Colonic mucosa (tissue), 4 donors: ENCODE measurements around the gene PINLYP. TPM values are rescaled to one million over a fixed set of nuclear protein-coding genes. Genes with fewer than 3 reads are reported as not detected.

ENCODE experiments used
- DNase-seq: peaks from one replicate; pipeline ENCODE4 v3.0.0-alpha.2; 2020
- H3K27ac ChIP-seq: fragments of 200-600 bp; one replicate; pipeline ENCODE4 v1.8.0; 2021
- H3K27me3 ChIP-seq: fragments of 200-600 bp; one replicate; pipeline ENCODE4 v1.8.0; 2021
- H3K36me3 ChIP-seq: fragments of 200-600 bp; one replicate; pipeline ENCODE4 v1.8.0; 2021
- H3K4me1 ChIP-seq: fragments of 200-600 bp; one replicate; pipeline ENCODE4 v1.8.0; 2021; ENCODE audit warnings: mild to moderate bottlenecking
- H3K4me3 ChIP-seq: fragments of 200-600 bp; one replicate; pipeline ENCODE4 v1.8.0; 2021
- H3K9ac ChIP-seq, 2 donors: one replicate each; pipeline ENCODE4 v1.7.0; 2013; ENCODE audit warnings: control low read depth in 2 of 2, low read depth in 2 of 2, low read length in 2 of 2
- H3K9me3 ChIP-seq: fragments of 200-600 bp; one replicate; pipeline ENCODE4 v1.8.0; 2021
- intact Hi-C: fragments of 100-400 bp; cut with DNase I; formaldehyde crosslinking; loops from one replicate; pipeline ENCODE4 v1.14.1; 2022
- total RNA-seq, 2 donors: library from RNA; stranded (reverse); fragmentation: NEBNext Ultra II Directional in 1 of 2; extraction: Animal tissue kit (Norgen Biotek cat#: 25700) in 1 of 2; gene quantifications; one replicate each; pipeline ENCODE4 v1.2.1, GENCODE V29; 2021
- TF ChIP-seq, protein P1 (sequence below): fragments of 200-600 bp; IDR thresholded peaks from one replicate; pipeline ENCODE4 v1.8.0; 2022; ENCODE audit warnings: antibody characterized with exemption, mild to moderate bottlenecking
- donor health status: healthy.
- donor health status: DM: no; HTN: no; CAD: no.
- donor health status: DM: no; HTN: no; CAD: no.

The PINLYP gene
- total RNA-seq, 2 donors from 2014 or later, result 0.52 to 2.4 TPM

DNA sequence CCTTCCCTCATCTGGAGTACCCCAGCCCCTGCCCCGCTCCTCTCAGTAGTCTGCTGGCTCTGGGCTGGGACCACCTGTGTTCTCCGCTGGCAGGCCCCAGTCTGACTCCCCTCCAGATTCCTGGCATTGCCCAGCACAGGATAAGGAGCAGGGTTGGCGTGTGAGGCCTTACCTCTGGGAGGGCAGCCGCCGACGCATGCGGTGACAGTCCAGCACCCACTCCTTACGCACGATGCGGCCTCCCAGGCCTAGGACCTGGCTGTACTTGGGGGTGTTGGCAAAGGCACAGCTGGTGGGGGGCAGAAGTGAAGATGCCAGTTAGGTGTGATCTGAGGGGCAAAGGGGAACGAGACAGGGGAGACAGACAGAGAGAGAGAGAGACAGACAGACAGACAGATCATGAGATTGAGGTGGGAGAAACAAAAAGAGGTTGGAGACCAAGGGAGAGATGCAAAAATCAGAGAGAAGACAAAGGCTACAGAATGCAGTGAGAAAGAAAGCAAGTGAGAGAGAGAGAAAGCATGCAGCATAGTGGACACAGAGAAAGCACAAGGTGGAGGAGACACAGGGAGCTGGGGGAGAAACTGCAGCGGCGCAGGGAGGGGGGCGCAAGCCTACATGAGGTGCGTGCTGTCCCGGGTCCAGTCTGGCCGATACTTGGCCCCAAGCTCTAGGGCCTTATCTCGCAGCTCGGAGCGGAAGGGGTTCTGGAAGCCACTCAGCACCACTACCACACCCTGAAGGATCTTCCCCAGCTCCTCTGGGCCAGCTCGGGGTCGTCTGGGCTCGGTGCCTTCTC lies 24.0 kb upstream of the PINLYP start:
- Histone ChIP-seq H3K4me1 (no peaks in the 10 kb centered on the region), H3K27me3 (no peaks in the 10 kb centered on the region), H3K36me3 (peaks cover 5% of the 10 kb centered on the region), H3K9ac (no peak overlapping the region), H3K27ac (no peak overlapping the region), H3K9me3 (no peaks in the 10 kb centered on the region), H3K4me3 (no peak overlapping the region)
- TF ChIP-seq, protein P1, sequence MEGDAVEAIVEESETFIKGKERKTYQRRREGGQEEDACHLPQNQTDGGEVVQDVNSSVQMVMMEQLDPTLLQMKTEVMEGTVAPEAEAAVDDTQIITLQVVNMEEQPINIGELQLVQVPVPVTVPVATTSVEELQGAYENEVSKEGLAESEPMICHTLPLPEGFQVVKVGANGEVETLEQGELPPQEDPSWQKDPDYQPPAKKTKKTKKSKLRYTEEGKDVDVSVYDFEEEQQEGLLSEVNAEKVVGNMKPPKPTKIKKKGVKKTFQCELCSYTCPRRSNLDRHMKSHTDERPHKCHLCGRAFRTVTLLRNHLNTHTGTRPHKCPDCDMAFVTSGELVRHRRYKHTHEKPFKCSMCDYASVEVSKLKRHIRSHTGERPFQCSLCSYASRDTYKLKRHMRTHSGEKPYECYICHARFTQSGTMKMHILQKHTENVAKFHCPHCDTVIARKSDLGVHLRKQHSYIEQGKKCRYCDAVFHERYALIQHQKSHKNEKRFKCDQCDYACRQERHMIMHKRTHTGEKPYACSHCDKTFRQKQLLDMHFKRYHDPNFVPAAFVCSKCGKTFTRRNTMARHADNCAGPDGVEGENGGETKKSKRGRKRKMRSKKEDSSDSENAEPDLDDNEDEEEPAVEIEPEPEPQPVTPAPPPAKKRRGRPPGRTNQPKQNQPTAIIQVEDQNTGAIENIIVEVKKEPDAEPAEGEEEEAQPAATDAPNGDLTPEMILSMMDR, result no peak
- intact Hi-C loops, result no loop called here
- no peak for DNase-seq

DNA sequence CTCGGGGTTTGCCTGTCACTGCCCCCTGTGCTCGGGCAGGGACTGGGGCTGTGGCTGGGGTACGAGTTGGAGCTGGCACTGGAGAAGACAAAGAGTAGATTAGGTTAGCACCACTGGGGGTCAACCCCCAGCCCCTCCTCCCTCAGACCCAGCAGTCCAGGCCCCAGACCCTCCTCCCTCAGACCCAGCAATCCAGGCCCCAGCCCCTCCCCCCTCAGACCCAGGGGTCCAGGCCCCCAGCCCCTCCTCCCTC lies 23.5 kb upstream of the PINLYP start:
- no peaks in the 10 kb centered on the region for H3K27me3 ChIP-seq
- no peaks in the 10 kb centered on the region for H3K4me1 ChIP-seq
- H3K36me3 ChIP-seq, result peaks cover 5% of the 10 kb centered on the region
- DNase-seq, result no peak
- TF ChIP-seq, protein P1, result no peak
- H3K4me3 ChIP-seq, result no peak overlapping the region
- H3K9ac ChIP-seq, result no peak overlapping the region
- intact Hi-C loops, result no loop called here
- no peak overlapping the region for H3K27ac ChIP-seq
- H3K9me3 ChIP-seq, result no peaks in the 10 kb centered on the region

DNA sequence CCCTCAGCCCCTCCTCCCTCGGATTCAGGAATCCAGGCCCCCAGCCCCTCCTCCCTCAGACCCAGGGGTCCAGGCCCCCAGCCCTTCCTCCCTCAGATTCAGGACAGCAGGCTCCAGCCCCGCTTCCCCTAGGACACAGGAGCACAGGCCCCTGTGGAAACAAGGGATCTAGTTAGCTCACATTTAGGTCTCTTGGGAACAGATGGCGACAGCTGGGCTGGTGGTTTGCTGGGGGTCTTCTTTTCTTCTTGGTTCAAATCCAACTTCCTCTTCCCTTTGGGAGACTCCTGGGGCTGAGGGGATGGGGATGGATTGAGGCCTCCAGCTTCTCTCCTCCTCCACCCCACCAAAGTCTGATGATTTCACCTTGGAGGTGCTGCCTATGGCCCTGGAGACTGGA lies 23.0 kb upstream of the PINLYP start:
- Histone ChIP-seq H3K9me3 (no peaks in the 10 kb centered on the region), H3K9ac (no peak overlapping the region), H3K4me3 (no peak overlapping the region), H3K27ac (no peak overlapping the region), H3K36me3 (peaks cover 5% of the 10 kb centered on the region), H3K27me3 (no peaks in the 10 kb centered on the region), H3K4me1 (no peaks in the 10 kb centered on the region)
- no peak for DNase-seq
- TF ChIP-seq, protein P1, result no peak
- intact Hi-C loops, result no loop called here

DNA sequence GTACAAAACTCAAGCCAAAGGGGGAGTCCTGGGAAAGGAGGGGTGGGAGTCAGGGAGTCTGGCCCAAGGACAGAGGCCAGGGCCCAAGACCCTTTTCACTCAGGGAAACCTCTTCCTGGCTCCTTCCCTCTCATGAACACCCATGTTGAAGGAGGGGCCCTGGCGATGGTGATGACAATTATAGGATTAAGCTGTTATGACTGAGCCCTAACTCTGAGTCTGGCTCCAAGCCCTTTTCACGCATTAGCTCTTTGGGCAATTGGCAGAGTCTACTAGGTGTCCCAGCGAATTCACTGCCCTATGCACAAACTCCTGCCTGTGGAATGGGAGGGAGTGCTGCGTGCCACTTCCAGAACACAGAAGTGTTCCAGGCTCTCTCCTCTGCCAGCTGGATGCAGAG lies 21.9 kb upstream of the PINLYP start:
- Histone ChIP-seq H3K27ac (no peak overlapping the region), H3K4me3 (no peak overlapping the region), H3K27me3 (no peaks in the 10 kb centered on the region), H3K9ac (no peak overlapping the region), H3K36me3 (peaks cover 5% of the 10 kb centered on the region), H3K9me3 (no peaks in the 10 kb centered on the region), H3K4me1 (no peaks in the 10 kb centered on the region)
- TF ChIP-seq, protein P1, result no peak
- intact Hi-C loops, result no loop called here
- no peak for DNase-seq

DNA sequence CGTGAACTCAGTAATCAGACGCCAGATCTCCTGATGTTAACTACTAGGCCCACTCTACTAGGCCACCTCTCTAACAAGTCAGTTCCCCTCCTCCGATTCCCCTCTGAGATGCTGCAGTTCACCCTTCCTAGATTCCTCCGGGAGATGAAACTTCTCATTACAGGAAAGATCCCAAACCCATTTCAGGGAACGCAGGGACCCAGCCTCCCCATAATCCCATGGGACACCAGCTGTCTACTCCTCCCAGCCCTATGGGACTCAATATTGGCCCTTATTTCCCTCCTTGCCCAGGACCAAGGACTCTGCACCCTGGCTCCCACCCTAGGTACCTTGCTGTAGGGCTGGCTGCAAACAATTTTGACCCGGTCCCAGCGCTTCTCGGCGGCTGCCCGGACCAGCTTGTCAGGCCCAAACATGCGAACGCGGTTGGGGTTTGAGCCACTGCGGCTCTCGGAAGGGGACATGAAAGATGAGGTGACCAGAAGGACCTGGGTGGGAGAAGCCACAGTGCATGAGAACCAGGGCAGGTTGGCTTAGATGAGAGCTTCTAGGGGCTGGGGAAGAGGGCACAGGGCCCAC lies 21.2 kb upstream of the PINLYP start:
- H3K27me3 ChIP-seq, result no peaks in the 10 kb centered on the region
- no peak for DNase-seq
- H3K36me3 ChIP-seq, result peaks cover 5% of the 10 kb centered on the region
- H3K9ac ChIP-seq, result no peak overlapping the region
- H3K9me3 ChIP-seq, result no peaks in the 10 kb centered on the region
- H3K27ac ChIP-seq, result no peak overlapping the region
- H3K4me1 ChIP-seq, result no peaks in the 10 kb centered on the region
- TF ChIP-seq, protein P1, result no peak
- no peak overlapping the region for H3K4me3 ChIP-seq
- intact Hi-C loops, result no loop called here
